H7 (cell line): Measurements from ENCODE around the gene NIPAL3. TPM values are rescaled to one million over a fixed set of nuclear protein-coding genes. Genes with fewer than 3 reads are reported as not detected.

Experiments
- DNase-seq: peaks from one replicate; pipeline ENCODE4 v3.0.0; 2012
- H3K27me3 ChIP-seq: 2 replicates; pipeline ENCODE4 v1.6.0; 2011; ENCODE audit warnings: mild to moderate bottlenecking, low read length; ENCODE audit not compliant: control insufficient read depth, insufficient read depth
- H3K36me3 ChIP-seq: replicated peaks from 2 replicates; pipeline ENCODE4 v1.5.1; 2011; ENCODE audit warnings: low read length; ENCODE audit not compliant: control insufficient read depth, insufficient read depth
- H3K4me3 ChIP-seq: 2 replicates; pipeline ENCODE4 v1.5.1; 2011; ENCODE audit warnings: low read depth, mild to moderate bottlenecking, control low read depth, low read length, moderate library complexity; ENCODE audit not compliant: insufficient read depth
- total RNA-seq: library from RNA; depleted of rRNA; stranded (reverse); fragments of >200 nt; shearing (Covaris generic); gene quantifications from 2 replicates; pipeline ENCODE4 v1.2.3, GENCODE V29; 2014

Gene NIPAL3
- total RNA-seq, 1 experiment from 2014 or later: 8.9 TPM

DNA sequence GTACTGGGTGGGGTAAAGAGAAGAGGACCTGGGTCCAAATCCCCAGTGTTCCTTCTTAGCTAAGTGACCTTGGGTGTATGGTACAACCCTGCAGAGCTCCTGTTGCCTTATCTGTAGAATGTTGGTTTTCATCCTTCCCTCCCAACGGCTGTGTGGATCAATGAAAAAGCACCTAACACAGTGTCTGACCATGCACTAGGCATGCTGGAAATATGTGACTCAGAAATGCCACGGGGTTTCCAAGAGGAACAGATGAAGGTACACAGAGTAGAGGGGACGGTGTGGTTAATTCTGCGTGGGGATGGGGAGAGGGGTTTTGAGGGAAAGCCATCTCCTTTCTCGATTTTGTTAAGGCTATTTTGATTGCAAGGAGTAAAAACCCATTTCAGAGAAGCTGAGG is 8.6 kb downstream of the NIPAL3 start:
- Histone ChIP-seq H3K27me3 (no peaks in the 10 kb centered on the region), H3K4me3 (no peak overlapping the region), H3K36me3 (no peaks in the 10 kb centered on the region; the same call in 1 of the 2 replicates)
- DNase-seq: no peak

DNA sequence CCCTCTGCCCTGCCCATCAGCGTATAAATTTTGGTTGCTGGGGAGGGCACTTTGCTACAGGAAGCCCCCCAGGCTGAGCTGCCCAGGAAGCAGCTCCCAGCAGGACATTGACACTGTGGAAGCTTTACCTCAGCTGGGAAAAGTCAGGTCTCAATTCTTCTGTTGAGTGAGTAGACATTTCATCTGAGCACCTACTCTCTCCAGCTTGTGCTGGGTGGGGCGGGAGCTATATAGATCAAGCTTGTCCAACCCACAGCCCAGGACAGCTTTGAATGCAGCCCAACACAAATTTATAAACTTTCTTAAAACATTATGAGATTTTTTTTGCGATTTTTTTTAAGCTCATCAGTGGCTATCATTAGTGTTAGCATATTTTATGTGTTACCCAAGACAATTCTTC is 9.4 kb downstream of the NIPAL3 start:
- no peak for DNase-seq
- H3K27me3 ChIP-seq: no peaks in the 10 kb centered on the region
- no peak overlapping the region for H3K4me3 ChIP-seq
- H3K36me3 ChIP-seq: no peaks in the 10 kb centered on the region; the same call in 1 of the 2 replicates

DNA sequence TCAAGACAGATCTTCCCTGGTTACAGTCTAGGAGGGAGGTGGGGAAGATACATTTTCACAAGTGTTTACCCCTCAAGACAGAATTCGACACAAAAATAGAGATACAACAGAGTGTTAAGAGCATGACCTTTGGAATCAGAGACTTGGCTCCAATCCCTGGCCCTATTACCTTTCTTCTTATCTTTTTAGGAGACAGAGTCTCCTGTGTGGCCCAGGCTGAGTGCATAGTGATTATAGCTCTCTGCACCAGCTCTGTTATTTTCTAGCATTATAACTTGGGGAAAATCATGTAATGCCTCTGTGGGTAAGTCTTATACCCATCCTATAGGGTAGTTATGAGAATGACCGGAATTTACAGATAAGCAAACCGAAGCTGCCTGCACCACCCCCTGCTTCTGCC is 9.8 kb downstream of the NIPAL3 start:
- DNase-seq: no peak
- Histone ChIP-seq H3K27me3 (no peaks in the 10 kb centered on the region), H3K4me3 (no peak overlapping the region), H3K36me3 (no peaks in the 10 kb centered on the region; the same call in 1 of the 2 replicates)

DNA sequence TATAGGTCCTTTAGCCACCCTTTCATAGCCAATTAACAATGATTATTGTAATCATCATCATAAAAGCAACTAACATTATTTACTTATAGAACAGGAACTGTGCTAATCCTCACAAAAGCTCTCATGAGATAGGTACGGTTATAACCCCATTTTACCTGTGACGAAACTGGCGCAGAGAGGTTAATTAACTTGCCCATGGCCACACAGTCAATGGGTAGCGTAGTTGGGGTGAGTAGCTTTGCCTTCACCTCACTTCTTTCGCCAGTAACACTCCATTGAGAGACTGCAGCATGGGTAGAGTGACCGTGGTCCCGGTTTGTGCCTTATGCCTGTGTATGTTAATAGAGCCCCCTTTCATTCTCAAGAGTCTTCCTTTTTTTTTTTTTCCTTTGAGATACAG is 10.3 kb downstream of the NIPAL3 start:
- H3K27me3 ChIP-seq: no peaks in the 10 kb centered on the region
- DNase-seq: no peak
- no peak overlapping the region for H3K4me3 ChIP-seq
- no peaks in the 10 kb centered on the region; the same call in 1 of the 2 replicates for H3K36me3 ChIP-seq

DNA sequence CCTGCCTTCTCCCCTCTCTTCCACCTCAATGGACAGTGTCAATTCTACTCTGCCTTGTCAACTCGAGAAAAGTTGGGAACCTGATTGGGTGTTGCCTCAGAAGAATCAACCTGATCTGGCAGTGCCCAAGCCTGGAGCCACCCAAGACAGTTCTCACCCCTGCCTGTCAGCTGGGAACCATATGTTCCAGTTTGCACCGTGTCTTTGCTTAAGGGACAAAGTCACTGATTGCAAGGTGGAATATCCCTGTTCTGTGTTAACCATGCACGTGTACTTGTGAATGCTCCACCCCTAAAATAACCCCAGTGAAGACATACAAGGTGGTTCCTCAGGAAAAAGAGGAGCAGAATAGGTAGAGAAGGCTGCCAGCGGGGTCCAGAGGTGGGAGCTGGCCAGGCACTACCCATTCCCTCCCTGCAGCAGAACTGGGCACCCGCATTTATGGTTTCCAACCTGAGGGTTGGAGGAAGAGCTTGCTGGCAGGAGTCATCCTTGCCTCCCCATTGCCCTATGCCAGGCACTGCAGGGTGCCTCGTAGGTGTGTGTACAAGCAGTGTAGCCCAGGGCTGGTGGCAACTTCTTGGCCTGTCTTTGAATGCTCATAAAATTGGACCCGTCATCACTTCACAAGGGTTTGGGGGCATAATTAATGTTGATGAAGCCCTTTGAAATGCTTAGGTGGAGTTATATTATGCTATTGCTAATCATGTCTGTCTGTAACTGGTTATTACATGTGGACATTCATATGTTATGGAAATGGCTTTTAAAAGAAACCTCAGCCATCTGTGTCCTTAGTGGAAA is 11.3 kb downstream of the NIPAL3 start:
- H3K4me3 ChIP-seq: no peak overlapping the region
- no peak for DNase-seq
- H3K36me3 ChIP-seq: no peaks in the 10 kb centered on the region; the same call in 1 of the 2 replicates
- no peaks in the 10 kb centered on the region for H3K27me3 ChIP-seq

DNA sequence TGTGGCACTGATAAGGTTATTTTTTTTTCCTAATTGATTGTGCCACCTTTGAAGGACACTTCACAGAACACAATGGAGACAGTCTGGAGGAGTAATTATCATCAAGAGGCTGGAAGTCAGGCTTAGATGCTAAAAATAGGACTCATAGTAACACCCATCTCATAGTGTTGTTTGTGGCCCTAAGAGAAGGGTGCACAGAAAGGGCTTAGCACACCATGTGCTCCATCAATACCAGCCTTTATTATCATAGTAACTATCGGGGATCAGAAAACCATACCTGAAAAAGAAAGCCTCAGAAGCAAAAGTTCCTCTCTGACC is 11.9 kb downstream of the NIPAL3 start:
- Histone ChIP-seq H3K36me3 (no peaks in the 10 kb centered on the region), H3K27me3 (no peaks in the 10 kb centered on the region), H3K4me3 (no peak overlapping the region)
- no peak for DNase-seq

DNA sequence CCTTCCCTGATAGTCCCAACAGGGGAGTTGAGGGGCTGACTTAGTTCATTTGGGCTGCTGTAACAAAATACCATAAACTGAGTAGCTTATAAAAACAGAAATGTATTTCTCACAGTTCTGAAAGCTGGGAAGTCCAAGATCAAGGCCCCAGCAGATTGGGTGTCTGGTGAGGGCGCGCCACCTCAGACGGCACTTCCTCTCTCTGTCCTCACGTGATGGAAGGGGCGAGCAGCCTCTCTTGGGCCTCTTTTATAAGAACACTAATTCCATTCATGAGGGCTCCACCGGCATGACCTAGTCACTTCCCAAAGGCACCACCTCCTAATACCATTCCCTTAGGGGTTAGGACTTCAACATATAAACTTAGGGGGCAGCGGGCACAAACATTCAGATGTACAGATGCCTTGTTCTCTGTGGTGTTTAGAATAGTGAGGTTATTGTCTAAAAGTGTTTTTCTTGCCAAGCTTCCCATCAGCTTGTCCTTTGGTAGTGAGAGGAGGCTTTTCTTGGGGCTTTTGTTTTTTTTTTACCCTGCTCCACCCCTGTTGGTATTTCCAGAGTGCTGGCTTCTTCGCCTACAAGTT is 20.3 kb downstream of the NIPAL3 start:
- Histone ChIP-seq H3K4me3 (no peak overlapping the region), H3K36me3 (no peaks in the 10 kb centered on the region), H3K27me3 (no peaks in the 10 kb centered on the region)
- DNase-seq: no peak

DNA sequence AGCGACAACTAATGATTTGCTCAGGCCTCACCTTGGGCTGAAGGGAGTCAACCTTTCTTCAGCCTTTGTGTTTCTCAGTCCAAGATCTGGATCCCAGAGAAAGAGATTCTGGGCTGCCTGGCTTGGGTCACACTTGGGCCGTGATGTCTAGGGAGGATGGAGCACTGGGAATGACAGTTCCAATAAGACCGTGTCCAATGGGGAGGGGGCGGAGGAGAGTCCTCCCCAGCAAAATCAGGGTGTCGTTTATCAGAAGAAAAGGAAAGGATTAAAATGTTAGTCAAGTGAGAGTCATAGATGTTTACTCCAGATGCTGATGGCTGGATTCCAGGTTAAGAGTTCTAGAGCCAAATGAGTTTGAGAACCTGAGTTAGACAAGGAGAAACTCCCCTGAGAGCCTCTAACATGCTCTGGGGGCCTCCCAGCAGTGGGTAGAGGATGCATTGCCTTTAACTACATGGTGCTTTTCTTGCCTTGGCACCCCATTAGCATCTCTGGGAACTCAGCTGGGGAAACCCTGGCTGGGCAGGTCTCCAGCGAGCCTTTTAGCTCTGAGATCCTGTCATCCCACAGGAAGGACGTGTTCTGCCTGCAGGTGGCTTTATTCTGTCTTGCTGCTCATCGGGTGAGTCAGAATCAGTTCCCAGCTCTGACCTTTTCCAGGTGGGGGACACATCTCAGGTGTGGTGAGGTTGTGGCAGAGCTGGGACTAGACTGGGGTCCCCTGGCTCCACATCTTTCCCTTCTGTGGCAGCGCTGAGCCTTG is 22.2 kb downstream of the NIPAL3 start:
- no peak overlapping the region for H3K4me3 ChIP-seq
- DNase-seq: peak; percentile 60
- no peaks in the 10 kb centered on the region for H3K36me3 ChIP-seq
- H3K27me3 ChIP-seq: no peaks in the 10 kb centered on the region

DNA sequence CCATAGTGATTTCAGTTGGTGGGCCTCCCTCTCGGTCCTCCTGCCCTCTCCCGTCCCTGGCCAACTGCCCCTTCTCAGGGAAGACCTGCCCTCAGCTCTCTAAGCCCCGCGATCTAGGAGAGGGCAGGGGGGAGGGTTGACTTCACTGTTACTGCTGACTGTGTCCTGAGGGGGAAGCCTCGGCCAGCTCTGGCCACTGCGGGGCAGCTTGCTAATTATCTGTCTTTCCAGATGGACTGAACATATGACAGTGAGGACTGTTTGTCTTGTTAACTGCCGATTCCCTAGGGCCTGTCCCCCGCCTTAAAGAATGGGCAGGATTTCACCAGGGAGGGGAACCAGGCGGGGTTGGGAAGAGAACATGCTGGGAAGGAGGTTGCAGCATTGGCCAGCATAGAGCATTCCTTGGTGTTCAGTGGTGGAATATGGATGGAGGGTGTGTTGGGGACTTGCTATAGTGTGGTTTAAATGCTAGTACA is 22.9 kb downstream of the NIPAL3 start:
- H3K36me3 ChIP-seq: no peaks in the 10 kb centered on the region
- peak; percentile 61 for DNase-seq
- H3K27me3 ChIP-seq: no peaks in the 10 kb centered on the region
- H3K4me3 ChIP-seq: no peak overlapping the region

DNA sequence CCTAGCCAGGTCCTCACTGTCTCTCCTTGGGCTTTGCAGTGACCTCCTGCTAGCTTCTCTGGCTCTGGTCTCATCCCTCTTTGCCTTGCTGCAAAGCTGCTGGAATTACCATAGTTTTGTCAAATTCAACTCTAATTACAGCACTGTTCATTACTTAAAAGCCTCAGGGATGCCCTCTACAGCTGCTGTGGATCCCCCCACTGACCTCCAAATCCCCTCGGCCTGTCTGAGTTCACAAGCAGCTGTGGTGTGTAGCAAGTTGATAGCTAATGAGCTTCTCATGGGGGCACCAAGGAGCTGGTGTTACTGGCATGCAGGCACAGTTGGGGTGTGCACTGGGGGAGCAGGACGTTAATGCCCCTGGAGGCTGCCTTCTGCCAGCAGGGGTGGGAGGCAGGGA is 24.8 kb downstream of the NIPAL3 start:
- no peak overlapping the region for H3K4me3 ChIP-seq
- H3K27me3 ChIP-seq: no peaks in the 10 kb centered on the region; the same call in 1 of the 2 replicates
- no peak for DNase-seq
- no peaks in the 10 kb centered on the region for H3K36me3 ChIP-seq

DNA sequence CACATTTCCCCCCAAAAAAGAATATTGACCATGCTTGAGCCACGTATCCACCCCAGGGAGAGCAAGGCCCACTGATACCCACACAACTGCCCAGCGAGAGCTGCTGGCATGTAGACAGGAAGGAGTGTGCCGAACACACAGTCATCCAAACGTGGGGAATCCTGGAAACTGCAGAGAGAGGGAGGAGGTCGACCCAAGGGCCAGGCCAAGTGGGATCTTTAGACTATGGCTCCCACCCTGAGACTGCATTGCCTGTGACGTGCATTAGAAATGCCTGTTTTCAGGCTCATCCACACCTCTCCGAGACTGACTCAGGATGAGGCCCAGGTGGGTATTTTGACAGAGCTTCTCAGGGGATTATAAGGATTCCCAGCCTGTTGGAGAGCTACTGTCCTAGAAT is 25.9 kb downstream of the NIPAL3 start:
- Histone ChIP-seq H3K4me3 (no peak overlapping the region), H3K36me3 (no peaks in the 10 kb centered on the region), H3K27me3 (no peaks in the 10 kb centered on the region; the same call in 1 of the 2 replicates)
- DNase-seq: no peak

DNA sequence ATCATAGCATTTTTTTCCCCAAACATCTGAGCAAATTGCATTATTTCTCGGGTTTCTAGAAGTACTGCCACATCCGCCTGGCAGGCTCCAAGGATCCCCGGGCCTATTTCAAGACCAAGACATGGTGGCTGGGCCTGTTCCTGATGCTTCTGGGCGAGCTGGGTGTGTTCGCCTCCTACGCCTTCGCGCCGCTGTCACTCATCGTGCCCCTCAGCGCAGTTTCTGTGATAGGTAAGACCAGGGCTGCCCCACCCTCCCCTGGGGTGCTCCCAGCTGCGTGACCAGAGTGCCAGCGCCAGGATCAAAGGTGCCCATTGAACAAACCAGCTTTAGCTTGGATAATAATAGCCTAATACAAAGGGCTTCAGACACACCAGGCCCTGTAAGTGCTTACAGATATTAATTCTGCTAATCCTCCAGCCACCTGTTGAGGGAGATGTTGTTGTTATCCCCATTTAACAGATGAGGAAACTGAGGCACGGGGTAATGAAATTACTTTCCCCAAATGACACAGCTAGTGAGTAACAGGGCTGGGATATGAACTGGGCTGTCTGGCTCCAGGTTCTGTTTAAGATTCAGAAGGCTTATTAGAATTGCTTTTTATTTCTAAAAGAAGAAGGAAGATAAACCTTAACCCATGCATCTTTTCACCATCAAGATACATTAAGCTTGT is 26.5 kb downstream of the NIPAL3 start:
- no peaks in the 10 kb centered on the region for H3K36me3 ChIP-seq
- no peaks in the 10 kb centered on the region; the same call in 1 of the 2 replicates for H3K27me3 ChIP-seq
- DNase-seq: no peak
- no peak overlapping the region for H3K4me3 ChIP-seq

DNA sequence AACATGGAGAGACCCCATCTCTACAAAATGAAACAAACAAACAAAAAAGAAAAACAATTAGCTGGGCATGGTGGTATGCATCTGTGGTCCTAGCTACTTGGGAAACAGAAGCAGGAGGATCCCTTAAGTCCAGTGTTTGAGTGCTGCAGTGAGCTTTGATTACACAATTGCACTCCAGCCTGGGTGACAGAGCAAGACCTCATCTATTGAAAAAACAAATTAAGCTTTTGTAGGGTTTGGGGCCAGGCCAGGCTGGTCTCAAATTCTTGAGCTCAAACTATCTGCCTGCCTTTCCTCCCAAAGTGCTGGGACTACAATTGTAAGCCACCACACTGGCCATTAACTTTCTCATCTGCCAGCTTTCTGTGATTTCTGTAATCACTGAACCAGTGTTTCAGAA is 27.2 kb downstream of the NIPAL3 start:
- Histone ChIP-seq H3K4me3 (no peak overlapping the region), H3K36me3 (no peaks in the 10 kb centered on the region), H3K27me3 (no peaks in the 10 kb centered on the region; the same call in 1 of the 2 replicates)
- no peak for DNase-seq

DNA sequence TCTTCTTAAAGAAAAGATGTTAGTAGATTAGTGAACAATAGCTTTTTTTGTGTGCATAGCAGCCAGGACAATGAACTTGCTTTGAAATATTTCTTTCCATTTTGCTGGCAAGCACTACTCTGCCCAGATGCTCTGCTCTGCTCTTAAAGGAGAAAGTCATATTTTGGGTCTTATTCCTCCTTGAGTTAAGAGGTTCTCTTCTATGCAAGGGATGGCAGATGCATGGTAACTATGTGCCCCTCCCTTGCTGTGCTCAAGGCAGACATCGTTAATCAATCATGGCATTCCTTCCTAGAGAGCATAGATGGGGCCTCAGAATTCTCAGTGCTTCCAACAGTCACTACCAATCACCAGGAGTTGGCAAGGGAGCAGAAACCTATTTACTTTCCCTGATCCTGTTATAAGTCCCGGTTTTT is 27.6 kb downstream of the NIPAL3 start:
- no peak overlapping the region for H3K4me3 ChIP-seq
- no peak for DNase-seq

More for the DNA sequence above, 27.6 kb downstream of the NIPAL3 start:
- Histone ChIP-seq H3K36me3 (no peaks in the 10 kb centered on the region), H3K27me3 (no peaks in the 10 kb centered on the region; the same call in 1 of the 2 replicates)
